K562 (cell line): ENCODE results near the gene PIK3C2B. TPM values are rescaled to one million over a fixed set of nuclear protein-coding genes. Genes with fewer than 3 reads are reported as not detected.

Experiments used
- ATAC-seq: fragments of 200-7000 bp; cut with Tn5 transposase; 3 replicates; pipeline ENCODE4 v1.9.1; 2020; ENCODE audit warnings: moderate library complexity
- BruUV-seq: library from RNA; stranded (reverse); fragments of 400-500 nt; replicated peaks from 2 replicates; lab custom pipeline; 2021; lab: Mats Ljungman, UMichigan
- CTCF ChIA-PET: fragments of 300-600 bp; formaldehyde crosslinking; extraction: SDS; loops from one replicate; lab custom pipeline; 2021; ENCODE audit warnings: low intra/inter-chr PET ratio; lab: Yijun Ruan, JAX
- POLR2A ChIA-PET: fragments of 300-600, 350-650 bp; sonication (Branson Sonifier 250); formaldehyde crosslinking; extraction: SDS; loops from one replicate; lab custom pipeline; 2021; ENCODE audit warnings: antibody characterized with exemption, inconsistent platforms; lab: Yijun Ruan, JAX
- DNase-seq, 4 experiments: peaks; one replicate each; pipeline versions ENCODE4 v3.0.0 to v3.0.0-alpha.2; 2011 to 2018; ENCODE audit warnings: low spot score in 3 of 4, mixed read lengths in 3 of 4; ENCODE audit errors: extremely low read depth in 1 of 4
- FAIRE-seq: peaks from 2 replicates; lab custom pipeline; 2011; peaks lifted over from hg19 to GRCh38; lab: Jason Lieb, UNC
- H2AFZ ChIP-seq: 2 replicates; pipeline ENCODE4 v1.6.0; 2011; ENCODE audit warnings: low read depth, low read length, control low read depth, inconsistent platforms
- H3K27ac ChIP-seq: fragments of 200-600 bp; 3 replicates; pipeline ENCODE4 v1.8.0; 2011; ENCODE audit warnings: low read depth, mild to moderate bottlenecking, control low read depth, inconsistent platforms, low read length, moderate library complexity, mixed read lengths; ENCODE audit errors: extremely low read depth
- H3K27me3 ChIP-seq, 2 experiments: fragments of 300-600 bp in 1 of 2; 2 replicates in 1 of 2; 3 replicates in 1 of 2; pipeline versions ENCODE4 v1.6.0 to v1.8.0; 2011; ENCODE audit warnings: inconsistent platforms in 2 of 2, low read length in 2 of 2, mild to moderate bottlenecking in 1 of 2, mixed read lengths in 1 of 2, moderate library complexity in 1 of 2; ENCODE audit not compliant: control insufficient read depth in 2 of 2, insufficient read depth in 2 of 2
- H3K36me3 ChIP-seq: fragments of 300-600 bp; 3 replicates; pipeline ENCODE4 v1.8.0; 2011; ENCODE audit warnings: mild to moderate bottlenecking, low read length, inconsistent platforms; ENCODE audit not compliant: control insufficient read depth, insufficient read depth
- H3K4me1 ChIP-seq, 2 experiments: fragments of 200-600 bp in 1 of 2; replicated peaks in 1 of 2; 2 replicates in 1 of 2; 3 replicates in 1 of 2; pipeline versions ENCODE4 v1.5.1 to v1.8.0; 2011; ENCODE audit warnings: inconsistent platforms in 2 of 2, low read length in 2 of 2, mild to moderate bottlenecking in 1 of 2, mixed read lengths in 1 of 2, moderate library complexity in 1 of 2; ENCODE audit not compliant: control insufficient read depth in 2 of 2, insufficient read depth in 2 of 2
- H3K4me2 ChIP-seq: 2 replicates; pipeline ENCODE4 v1.6.1; 2011; ENCODE audit warnings: low read length, control low read depth, inconsistent platforms, mixed read lengths; ENCODE audit not compliant: insufficient read depth
- H3K4me3 ChIP-seq: fragments of 200-600 bp; sonication (generic), shearing (Covaris generic); 2 replicates; pipeline ENCODE4 v1.5.1; 2016; ENCODE audit warnings: control low read depth, inconsistent platforms
- H3K79me2 ChIP-seq: fragments of 200-600 bp; 3 replicates; pipeline ENCODE4 v1.8.0; 2011; ENCODE audit warnings: low read length, inconsistent platforms; ENCODE audit not compliant: control insufficient read depth, insufficient read depth
- H3K9ac ChIP-seq, 2 experiments: 2 replicates each; pipeline versions ENCODE4 v1.6.0 to v1.6.1; 2011; ENCODE audit warnings: low read depth in 2 of 2, low read length in 2 of 2, control low read depth in 1 of 2, inconsistent platforms in 1 of 2, mild to moderate bottlenecking in 1 of 2, mixed read lengths in 1 of 2; ENCODE audit not compliant: insufficient read depth in 1 of 2
- H3K9me1 ChIP-seq: one replicate; pipeline ENCODE4 v1.6.0; 2011; ENCODE audit warnings: inconsistent platforms, mild to moderate bottlenecking, low read length, moderate library complexity; ENCODE audit not compliant: control insufficient read depth, insufficient read depth
- H3K9me3 ChIP-seq: replicated peaks from 2 replicates; pipeline ENCODE4 v1.5.1; 2011; ENCODE audit warnings: low read depth, low read length, inconsistent platforms; ENCODE audit not compliant: control insufficient read depth, insufficient read depth
- H4K20me1 ChIP-seq: replicated peaks from 2 replicates; pipeline ENCODE4 v1.6.1; 2011; ENCODE audit warnings: low read length, inconsistent platforms, mixed read lengths; ENCODE audit not compliant: control insufficient read depth, insufficient read depth
- GATA2 ChIP-seq: sonication (generic); formaldehyde crosslinking; IDR thresholded peaks from 2 replicates; pipeline ENCODE4 v1.4.0; 2020; ENCODE audit warnings: mild to moderate bottlenecking, missing genetic modification reagents
- TGIF2 ChIP-seq: sonication (generic); formaldehyde crosslinking; IDR thresholded peaks from 2 replicates; pipeline ENCODE4 v1.8.1; 2022; ENCODE audit warnings: mild to moderate bottlenecking, missing genetic modification reagents, moderate library complexity
- ZFP36 ChIP-seq: fragments of 150-350 bp; IDR thresholded peaks from 2 replicates; pipeline ENCODE4 v1.6.1; 2018; ENCODE audit warnings: low read length, low read depth; ENCODE audit not compliant: partially characterized antibody
- ZNF707 ChIP-seq: fragments of 250-450 bp; sonication (Bioruptor Pico); conservative IDR thresholded peaks from 2 replicates; pipeline ENCODE4 v1.8.0; 2022; ENCODE audit warnings: inconsistent platforms, mild to moderate bottlenecking, moderate library complexity
- WGBS: fragments of 100-300 bp; shearing (Covaris generic); methylation state at CpG from one replicate; pipeline ENCODE4 v1.1.6; 2016; ENCODE audit warnings: low coverage, mixed read lengths; ENCODE audit not compliant: insufficient coverage; ENCODE audit errors: missing lambda C conversion rate; 5-methylcytosine and 5-hydroxymethylcytosine counted together
- in situ Hi-C: fragments of 300-500 bp; cut with MboI; formaldehyde crosslinking; loops from 4 replicates; pipeline ENCODE4 v1.15.0; 2018; ENCODE audit warnings: inconsistent platforms, mixed read lengths
- intact Hi-C: fragments of 100-400 bp; cut with micrococcal nuclease; formaldehyde crosslinking; loops from 2 replicates; pipeline ENCODE4 v1.14.2; 2022
- polyA plus RNA-seq, 8 experiments: library from polyadenylated mRNA; depleted of rRNA in 4 of 8; stranded (reverse) in 5 of 8; unstranded in 3 of 8; fragments of >200 nt; fragmentation: Nextera tagmentation in 2 of 8; fragmentation: Illumina TruSeq in 1 of 8; extraction: Ambion mirVana in 2 of 8; extraction: Trizol in 1 of 8; gene quantifications; 2 replicates each; pipeline versions ENCODE4 v1.2.1 to v1.2.3, GENCODE V29; 2011 to 2014; ENCODE audit warnings: inconsistent platforms in 1 of 8, missing spikeins in 1 of 8
- total RNA-seq, 7 experiments: library from RNA; depleted of rRNA in 6 of 7; stranded (reverse); fragments of >200 nt in 6 of 7; fragmentation: Illumina TruSeq in 2 of 7; extraction: Trizol in 2 of 7; gene quantifications; 2 replicates each; pipeline versions ENCODE4 v1.2.1 to v1.2.3, GENCODE V29; 2011 to 2021; ENCODE audit warnings: low replicate concordance in 1 of 7
- TF ChIP-seq, protein P1 (sequence below): fragments of 250-450 bp; sonication (Bioruptor Pico); IDR thresholded peaks from 2 replicates; pipeline ENCODE4 v1.4.0; 2020; ENCODE audit warnings: mild to moderate bottlenecking
- TF ChIP-seq, protein P2 (sequence below): fragments of 450-650 bp; conservative IDR thresholded peaks from 2 replicates; pipeline ENCODE4 v1.6.1; 2016; ENCODE audit warnings: missing genetic modification characterization, low read depth, mild to moderate bottlenecking, missing compliant biosample characterization, moderate library complexity

Gene PIK3C2B
- total and polyA plus RNA-seq, 9 of the 15 experiments (the other 6 are each of a cell fraction or from before 2014, with no cell fraction given) = 0.10 to 2.9 (median 0.72) TPM

DNA sequence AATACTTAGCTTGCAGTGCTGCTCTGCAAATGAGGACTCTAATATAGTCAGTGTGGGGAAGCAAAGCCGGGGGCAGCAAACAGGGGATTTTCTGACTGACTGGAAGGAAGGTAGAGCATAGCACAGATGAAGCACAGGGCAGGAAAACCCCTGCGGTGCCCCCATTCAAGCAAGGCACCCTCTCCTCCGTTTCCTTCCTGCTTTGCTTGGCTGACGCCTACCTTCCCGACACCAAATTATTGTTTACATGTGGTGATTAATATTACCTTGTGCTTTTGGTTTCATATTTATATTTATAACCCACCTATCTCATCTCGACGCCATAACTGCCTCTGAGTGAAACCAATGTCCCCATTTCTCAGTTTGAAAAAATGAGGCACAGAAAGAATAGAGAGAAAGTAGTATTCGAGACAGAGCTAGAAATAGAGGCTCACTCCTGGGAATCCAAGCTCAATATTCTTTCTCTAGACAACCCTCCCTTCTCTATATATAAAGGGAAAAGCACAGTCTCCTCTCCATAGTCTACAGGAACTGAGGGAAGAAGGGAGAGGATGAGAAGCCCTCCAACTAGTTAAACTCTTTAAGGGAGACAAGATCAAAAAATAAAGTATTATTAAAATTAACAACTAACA, 41.3 kb downstream of the PIK3C2B start (continued):
- TF ChIP-seq, protein P1, sequence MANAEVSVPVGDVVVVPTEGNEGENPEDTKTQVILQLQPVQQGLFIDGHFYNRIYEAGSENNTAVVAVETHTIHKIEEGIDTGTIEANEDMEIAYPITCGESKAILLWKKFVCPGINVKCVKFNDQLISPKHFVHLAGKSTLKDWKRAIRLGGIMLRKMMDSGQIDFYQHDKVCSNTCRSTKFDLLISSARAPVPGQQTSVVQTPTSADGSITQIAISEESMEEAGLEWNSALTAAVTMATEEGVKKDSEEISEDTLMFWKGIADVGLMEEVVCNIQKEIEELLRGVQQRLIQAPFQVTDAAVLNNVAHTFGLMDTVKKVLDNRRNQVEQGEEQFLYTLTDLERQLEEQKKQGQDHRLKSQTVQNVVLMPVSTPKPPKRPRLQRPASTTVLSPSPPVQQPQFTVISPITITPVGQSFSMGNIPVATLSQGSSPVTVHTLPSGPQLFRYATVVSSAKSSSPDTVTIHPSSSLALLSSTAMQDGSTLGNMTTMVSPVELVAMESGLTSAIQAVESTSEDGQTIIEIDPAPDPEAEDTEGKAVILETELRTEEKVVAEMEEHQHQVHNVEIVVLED (CRISPR knock-in tag) = no peak
- no peak for TF ChIP-seq TGIF2 (CRISPR knock-in tag)

DNA sequence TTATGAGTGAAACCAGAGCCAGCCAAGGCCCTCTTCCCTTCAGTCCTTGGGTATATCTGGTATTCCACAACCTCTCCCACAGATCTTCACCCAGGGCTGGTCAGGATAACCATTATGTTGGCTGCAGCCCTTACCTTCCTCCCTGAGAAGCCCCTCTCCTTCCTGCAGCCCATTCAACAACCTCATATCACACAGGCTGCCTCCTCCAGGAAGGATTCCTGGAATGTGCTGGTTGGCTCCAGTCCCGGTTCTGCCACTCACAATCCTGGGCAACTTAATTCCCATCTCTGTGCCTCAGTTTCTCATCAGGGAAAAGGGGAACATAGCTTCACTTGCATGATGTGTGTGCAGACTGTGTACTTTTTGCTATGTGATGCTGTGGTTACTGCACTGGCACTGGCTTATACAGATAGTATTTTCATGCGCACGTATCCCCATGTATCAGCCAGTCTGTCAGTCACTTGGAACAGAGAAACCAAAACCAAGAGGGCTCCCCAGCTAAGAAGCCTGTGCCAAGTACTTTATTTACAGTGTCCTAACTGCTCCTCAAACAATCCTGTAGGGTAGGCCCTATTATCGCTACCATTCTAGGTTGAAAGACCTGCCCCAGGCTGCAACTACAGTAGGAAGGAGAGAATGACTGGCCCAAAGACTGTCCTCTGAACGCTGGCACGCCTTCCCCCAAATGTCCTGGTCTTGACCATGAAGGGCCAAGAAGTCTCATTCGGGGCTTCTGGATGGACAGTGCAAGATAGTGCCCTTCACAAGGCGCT, 43.1 kb downstream of the PIK3C2B start:
- Histone ChIP-seq H3K9me1 (no peaks in the 10 kb centered on the region), H3K4me3 (no peak overlapping the region), H3K9me3 (no peaks in the 10 kb centered on the region), H3K36me3 (no peaks in the 10 kb centered on the region), H2AFZ (no peak overlapping the region)
- FAIRE-seq (no peak), DNase-seq (no peak), ATAC-seq (no peak)
- intact Hi-C loops = no loop called here
- POLR2A ChIA-PET = interaction anchor here (0.7 to 1.6 kb wide), 3 partner anchors 8 to 16 kb away, joined by 3 to 5 read pairs (median 3); no protein-coding TSS in a partner anchor
- 21% methylated on average over 8 of the region's 8 CpGs for WGBS
- no TSS peak for BruUV-seq
- no peak for TF ChIP-seq GATA2 (CRISPR knock-in tag)
- TF ChIP-seq ZFP36 = peak; percentile 85
- TF ChIP-seq, protein P2, sequence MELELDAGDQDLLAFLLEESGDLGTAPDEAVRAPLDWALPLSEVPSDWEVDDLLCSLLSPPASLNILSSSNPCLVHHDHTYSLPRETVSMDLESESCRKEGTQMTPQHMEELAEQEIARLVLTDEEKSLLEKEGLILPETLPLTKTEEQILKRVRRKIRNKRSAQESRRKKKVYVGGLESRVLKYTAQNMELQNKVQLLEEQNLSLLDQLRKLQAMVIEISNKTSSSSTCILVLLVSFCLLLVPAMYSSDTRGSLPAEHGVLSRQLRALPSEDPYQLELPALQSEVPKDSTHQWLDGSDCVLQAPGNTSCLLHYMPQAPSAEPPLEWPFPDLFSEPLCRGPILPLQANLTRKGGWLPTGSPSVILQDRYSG (tag) = no peak
- 0 out of 2 replicates have a peak, but pooled peaks have one; percentile 8 for TF ChIP-seq ZNF707
- TF ChIP-seq, all 486 proteins: peak for 2
- Histone ChIP-seq H3K27me3 (peaks cover 33 to 52% of the 10 kb centered on the region in 2 experiments), H3K27ac (no peak overlapping the region), H3K4me2 (no peak overlapping the region), H3K4me1 (peaks cover 0 to 4% of the 10 kb centered on the region in 2 experiments; a peak in 1 of 5 replicates), H4K20me1 (0 out of 2 replicates have a peak, but pooled peaks cover 3% of the 10 kb centered on the region), H3K79me2 (no peaks in the 10 kb centered on the region), H3K9ac (no peak overlapping the region)
- in situ Hi-C loops = no loop called here
- CTCF ChIA-PET = no interaction called here
